Measurements from ENCODE around the gene GCC1.
"Not testable (repeated sequence)": the region's sequence is repeated elsewhere in the genome, so short reads cannot be mapped to it uniquely, and the experiment has no call there.

Gene GCC1

GRCh38 chr7:127578711-127579275 lies 6.6 kb downstream of the GCC1 start:
- Histone ChIP-seq H3K9me3 (no peaks in the 10 kb centered on the region), H3K4me3 (no peak overlapping the region), H3K27me3 (no peaks in the 10 kb centered on the region), H3K9ac (no peak overlapping the region), H3K36me3 (peaks cover 71% of the 10 kb centered on the region), H3K4me1 (peaks cover 26% of the 10 kb centered on the region), H3K27ac (no peak overlapping the region), H4K20me1 (peaks cover 59% of the 10 kb centered on the region), H3K4me2 (no peak overlapping the region)
- no peak for TF ChIP-seq Cebpa-rat (IDR thresholded peaks at IDR 0.05)

GRCh38 chr7:127578036-127578684 lies 7.2 kb downstream of the GCC1 start:
- no peak for TF ChIP-seq Cebpa-rat (IDR thresholded peaks at IDR 0.05)
- Histone ChIP-seq H3K9ac (no peak overlapping the region), H3K4me2 (no peak overlapping the region), H3K27ac (no peak overlapping the region), H3K4me1 (peaks cover 20% of the 10 kb centered on the region), H3K9me3 (no peaks in the 10 kb centered on the region), H4K20me1 (peaks cover 52% of the 10 kb centered on the region), H3K27me3 (no peaks in the 10 kb centered on the region), H3K4me3 (no peak overlapping the region), H3K36me3 (peaks cover 65% of the 10 kb centered on the region)

- H3K4me3 ChIP-seq = no peak overlapping the region
- TF ChIP-seq Cebpa-rat (IDR thresholded peaks at IDR 0.05) = no peak
- H3K27me3 ChIP-seq = no peaks in the 10 kb centered on the region
- H3K4me2 ChIP-seq = no peak overlapping the region
- no peaks in the 10 kb centered on the region for H4K20me1 ChIP-seq
- H3K36me3 ChIP-seq = peaks cover 3% of the 10 kb centered on the region; the same call in 1 of the 2 replicates
- H3K9ac ChIP-seq = no peak overlapping the region
- no peaks in the 10 kb centered on the region for H3K9me3 ChIP-seq
- no peak overlapping the region for H3K27ac ChIP-seq
- no peaks in the 10 kb centered on the region for H3K4me1 ChIP-seq
These were observed 13.5 kb downstream of the GCC1 start for GRCh38 chr7:127571741-127572505.

GRCh38 chr7:127568034-127568433 lies 17.4 kb downstream of the GCC1 start:
- not testable (repeated sequence) for H3K4me3 ChIP-seq, H3K27me3 ChIP-seq, H4K20me1 ChIP-seq, H3K9ac ChIP-seq, H3K9me3 ChIP-seq, H3K36me3 ChIP-seq, H3K4me1 ChIP-seq, H3K4me2 ChIP-seq, H3K27ac ChIP-seq

GRCh38 chr7:127566242-127566641 lies 19.2 kb downstream of the GCC1 start:
- Histone ChIP-seq H3K4me3 (no peak overlapping the region), H3K4me2 (no peak overlapping the region), H3K36me3 (no peaks in the 10 kb centered on the region), H3K27ac (no peak overlapping the region), H3K9me3 (0 out of 2 replicates have a peak, but pooled peaks cover 6% of the 10 kb centered on the region), H4K20me1 (no peaks in the 10 kb centered on the region), H3K9ac (no peak overlapping the region), H3K4me1 (no peaks in the 10 kb centered on the region), H3K27me3 (no peaks in the 10 kb centered on the region)
- TF ChIP-seq Cebpa-rat (IDR thresholded peaks at IDR 0.05) = no peak

- H4K20me1 ChIP-seq = no peaks in the 10 kb centered on the region
- no peaks in the 10 kb centered on the region for H3K27me3 ChIP-seq
- H3K9ac ChIP-seq = no peak overlapping the region
- TF ChIP-seq Cebpa-rat (IDR thresholded peaks at IDR 0.05) = no peak
- no peak overlapping the region for H3K4me3 ChIP-seq
- H3K4me2 ChIP-seq = no peak overlapping the region
- H3K4me1 ChIP-seq = no peaks in the 10 kb centered on the region
- H3K27ac ChIP-seq = no peak overlapping the region
- H3K9me3 ChIP-seq = no peaks in the 10 kb centered on the region
- H3K36me3 ChIP-seq = no peaks in the 10 kb centered on the region
These were observed 27.6 kb downstream of the GCC1 start for GRCh38 chr7:127557803-127558202.

GRCh38 chr7:127556404-127556803 lies 29.0 kb downstream of the GCC1 start:
- H4K20me1 ChIP-seq = no peaks in the 10 kb centered on the region
- H3K27me3 ChIP-seq = no peaks in the 10 kb centered on the region
- H3K4me1 ChIP-seq = no peaks in the 10 kb centered on the region
- no peak for TF ChIP-seq Cebpa-rat (IDR thresholded peaks at IDR 0.05)
- no peak overlapping the region for H3K9ac ChIP-seq
- H3K4me2 ChIP-seq = no peak overlapping the region
- no peaks in the 10 kb centered on the region for H3K36me3 ChIP-seq
- H3K9me3 ChIP-seq = no peaks in the 10 kb centered on the region
- H3K27ac ChIP-seq = no peak overlapping the region
- H3K4me3 ChIP-seq = no peak overlapping the region

- Histone ChIP-seq H3K4me2 (no peak overlapping the region), H3K4me1 (no peaks in the 10 kb centered on the region), H3K4me3 (no peak overlapping the region), H3K9ac (no peak overlapping the region), H3K9me3 (peaks cover 6% of the 10 kb centered on the region), H3K27me3 (no peaks in the 10 kb centered on the region), H3K27ac (no peak overlapping the region), H4K20me1 (no peaks in the 10 kb centered on the region), H3K36me3 (no peaks in the 10 kb centered on the region)
- TF ChIP-seq Cebpa-rat (IDR thresholded peaks at IDR 0.05) = no peak
These were observed 33.5 kb downstream of the GCC1 start for GRCh38 chr7:127551941-127552340.

GRCh38 chr7:127550247-127550646 lies 35.1 kb downstream of the GCC1 start:
- Histone ChIP-seq H3K9ac (no peak overlapping the region), H3K4me1 (no peaks in the 10 kb centered on the region), H3K9me3 (peaks cover 23% of the 10 kb centered on the region), H3K36me3 (no peaks in the 10 kb centered on the region), H3K27ac (no peak overlapping the region), H3K4me3 (no peak overlapping the region), H3K27me3 (no peaks in the 10 kb centered on the region), H4K20me1 (no peaks in the 10 kb centered on the region), H3K4me2 (no peak overlapping the region)
- TF ChIP-seq Cebpa-rat (IDR thresholded peaks at IDR 0.05) = no peak

GRCh38 chr7:127546313-127546712 lies 39.1 kb downstream of the GCC1 start:
- peaks cover 31% of the 10 kb centered on the region for H3K9me3 ChIP-seq
- no peak overlapping the region for H3K9ac ChIP-seq
- H3K4me3 ChIP-seq = no peak overlapping the region
- no peaks in the 10 kb centered on the region for H3K36me3 ChIP-seq
- no peak overlapping the region for H3K27ac ChIP-seq
- H3K4me2 ChIP-seq = no peak overlapping the region
- no peaks in the 10 kb centered on the region for H3K4me1 ChIP-seq
- H3K27me3 ChIP-seq = no peaks in the 10 kb centered on the region
- no peaks in the 10 kb centered on the region for H4K20me1 ChIP-seq
- TF ChIP-seq Cebpa-rat (IDR thresholded peaks at IDR 0.05) = no peak

All from BLaER1 (cell line).